ENCODE data around the gene TARP.
A peak's percentile ranks its signal among the peaks of the same experiment; 100 is the strongest.
"Not testable (repeated sequence)": the region's sequence is repeated elsewhere in the genome, so short reads cannot be mapped to it uniquely, and the experiment has no call there.

TARP gene

GRCh38 chr7:38262026-38262425 lies 11.4 kb downstream of the TARP start:
- DNase-seq (ENCODE audit: low read depth) = not testable (repeated sequence)

- DNase-seq (ENCODE audit: low read depth) = not testable (repeated sequence)
These were observed 11.8 kb downstream of the TARP start for GRCh38 chr7:38261601-38262000.

- DNase-seq (ENCODE audit: low read depth) = not testable (repeated sequence)
These were observed 14.3 kb downstream of the TARP start for GRCh38 chr7:38259157-38259556.

- DNase-seq (ENCODE audit: low read depth) = no peak
These were observed 16.1 kb downstream of the TARP start for GRCh38 chr7:38257350-38257677.

GRCh38 chr7:38249849-38250248 lies 23.6 kb downstream of the TARP start:
- not testable (repeated sequence) for DNase-seq (ENCODE audit: low read depth)

GRCh38 chr7:38248069-38248567 lies 25.3 kb downstream of the TARP start:
- no peak for DNase-seq (ENCODE audit: low read depth)

- DNase-seq (ENCODE audit: low read depth) = no peak
These were observed 27.9 kb downstream of the TARP start for GRCh38 chr7:38245409-38245977.

GRCh38 chr7:38244516-38244915 lies 28.9 kb downstream of the TARP start:
- DNase-seq (ENCODE audit: low read depth) = no peak

- not testable (repeated sequence) for DNase-seq (ENCODE audit: low read depth)
These were observed 30.1 kb downstream of the TARP start for GRCh38 chr7:38243345-38243744.

- DNase-seq (ENCODE audit: low read depth) = no peak
These were observed 30.6 kb downstream of the TARP start for GRCh38 chr7:38242814-38243213.

- DNase-seq (ENCODE audit: low read depth) = no peak
These were observed 32.4 kb downstream of the TARP start for GRCh38 chr7:38241071-38241470.

- not testable (repeated sequence) for DNase-seq (ENCODE audit: low read depth)
These were observed 34.3 kb downstream of the TARP start for GRCh38 chr7:38239129-38239528.

- DNase-seq (ENCODE audit: low read depth) = no peak
These were observed 37.8 kb downstream of the TARP start for GRCh38 chr7:38235606-38236005.

GRCh38 chr7:38234759-38235158 lies 38.7 kb downstream of the TARP start:
- not testable (repeated sequence) for DNase-seq (ENCODE audit: low read depth)

GRCh38 chr7:38232502-38233366 lies 40.7 kb downstream of the TARP start:
- no peak for DNase-seq (ENCODE audit: low read depth)

- no peak for DNase-seq (ENCODE audit: low read depth)
These were observed 43.4 kb downstream of the TARP start for GRCh38 chr7:38229884-38230642.

- DNase-seq (ENCODE audit: low read depth) = peak; percentile 54
These were observed 44.0 kb downstream of the TARP start for GRCh38 chr7:38229386-38229785.

- no peak for DNase-seq (ENCODE audit: low read depth)
These were observed 49.0 kb downstream of the TARP start for GRCh38 chr7:38224392-38224791.

- no peak for DNase-seq (ENCODE audit: low read depth)
These were observed 50.1 kb downstream of the TARP start for GRCh38 chr7:38223306-38223705.

- DNase-seq (ENCODE audit: low read depth) = peak; percentile 45
These were observed 50.8 kb downstream of the TARP start for GRCh38 chr7:38222481-38223096.

- DNase-seq (ENCODE audit: low read depth) = no peak
These were observed 53.0 kb downstream of the TARP start for GRCh38 chr7:38220452-38220851.

- DNase-seq (ENCODE audit: low read depth) = no peak
These were observed 55.8 kb downstream of the TARP start for GRCh38 chr7:38217672-38218071.
